AG09309 (cell line): ENCODE measurements around the gene TPST1.

Experiments used
- DNase-seq: peaks from one replicate; pipeline ENCODE4 v3.0.0-alpha.2; 2010; ENCODE audit warnings: low read depth
- H3K4me3 ChIP-seq: 2 replicates; pipeline ENCODE4 v1.5.1; 2011; ENCODE audit warnings: mild to moderate bottlenecking, low read depth, low read length, moderate library complexity; ENCODE audit not compliant: control insufficient read depth
- CTCF ChIP-seq: IDR thresholded peaks from 2 replicates; pipeline ENCODE4 v1.5.1; 2011; ENCODE audit warnings: mild to moderate bottlenecking, low read depth, low read length, inconsistent platforms; ENCODE audit not compliant: insufficient read depth, control insufficient read depth; ENCODE audit errors: missing control alignments

The TPST1 gene

GRCh38 chr7:66306243-66306642 lies 101.1 kb downstream of the TPST1 start:
- no peak for TF ChIP-seq CTCF
- H3K4me3 ChIP-seq, result no peak overlapping the region
- no peak for DNase-seq

- peak; percentile 50 for DNase-seq
- TF ChIP-seq CTCF, result no peak
- H3K4me3 ChIP-seq, result no peak overlapping the region
Measured at GRCh38 chr7:66307591-66308215, 102.6 kb downstream of the TPST1 start.

- H3K4me3 ChIP-seq, result no peak overlapping the region
- TF ChIP-seq CTCF, result no peak
- no peak for DNase-seq
Measured at GRCh38 chr7:66308411-66308810, 103.3 kb downstream of the TPST1 start.

- no peak overlapping the region for H3K4me3 ChIP-seq
- no peak for DNase-seq
- no peak for TF ChIP-seq CTCF
Measured at GRCh38 chr7:66310620-66311019, 105.5 kb downstream of the TPST1 start.

GRCh38 chr7:66313886-66314568 lies 108.9 kb downstream of the TPST1 start:
- DNase-seq, result no peak
- TF ChIP-seq CTCF, result no peak
- no peak overlapping the region for H3K4me3 ChIP-seq

- H3K4me3 ChIP-seq, result no peak overlapping the region
- TF ChIP-seq CTCF, result no peak
- no peak for DNase-seq
Measured at GRCh38 chr7:66315192-66315591, 110.1 kb downstream of the TPST1 start.

GRCh38 chr7:66319407-66319979 lies 114.4 kb downstream of the TPST1 start:
- no peak overlapping the region for H3K4me3 ChIP-seq
- TF ChIP-seq CTCF, result no peak
- no peak for DNase-seq
